ENCODE data around the gene TMA7.

The TMA7 gene

DNA sequence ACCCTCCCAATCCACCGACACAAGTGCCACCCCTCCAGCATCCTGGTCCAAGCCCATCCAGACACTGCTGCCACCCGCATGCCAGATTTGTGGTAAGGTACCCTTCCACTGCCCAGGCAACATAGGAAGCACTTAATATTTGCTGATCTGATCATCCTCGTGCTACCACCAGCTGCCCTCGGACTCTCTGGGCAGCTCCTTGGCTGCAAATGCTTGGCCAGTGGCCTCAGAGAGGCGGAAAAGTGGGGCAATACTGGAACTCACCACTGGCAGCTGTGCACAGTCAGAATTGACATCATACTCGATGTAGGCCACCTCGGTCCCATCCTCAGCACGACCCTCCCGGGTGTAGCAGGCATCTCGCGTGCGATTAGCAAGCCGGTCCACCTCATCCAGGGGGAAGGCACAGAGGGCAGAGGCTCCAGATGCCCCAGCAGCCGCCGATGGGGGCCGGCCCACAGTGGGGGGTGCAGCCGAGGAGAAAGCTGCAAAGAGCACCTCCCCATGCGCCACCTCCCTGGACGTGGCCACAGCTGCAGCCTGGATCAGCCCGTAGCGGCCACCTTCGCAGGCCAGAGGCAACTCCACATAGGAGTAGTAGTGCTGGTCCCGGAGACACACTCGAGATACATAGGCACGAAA is 16.7 kb upstream of the TMA7 start:
- no peak for DNase-seq (ENCODE audit: low spot score)

GRCh38 chr3:48423883-48424695 is 16.0 kb upstream of the TMA7 start:
- no peak for DNase-seq (ENCODE audit: low spot score)

DNA sequence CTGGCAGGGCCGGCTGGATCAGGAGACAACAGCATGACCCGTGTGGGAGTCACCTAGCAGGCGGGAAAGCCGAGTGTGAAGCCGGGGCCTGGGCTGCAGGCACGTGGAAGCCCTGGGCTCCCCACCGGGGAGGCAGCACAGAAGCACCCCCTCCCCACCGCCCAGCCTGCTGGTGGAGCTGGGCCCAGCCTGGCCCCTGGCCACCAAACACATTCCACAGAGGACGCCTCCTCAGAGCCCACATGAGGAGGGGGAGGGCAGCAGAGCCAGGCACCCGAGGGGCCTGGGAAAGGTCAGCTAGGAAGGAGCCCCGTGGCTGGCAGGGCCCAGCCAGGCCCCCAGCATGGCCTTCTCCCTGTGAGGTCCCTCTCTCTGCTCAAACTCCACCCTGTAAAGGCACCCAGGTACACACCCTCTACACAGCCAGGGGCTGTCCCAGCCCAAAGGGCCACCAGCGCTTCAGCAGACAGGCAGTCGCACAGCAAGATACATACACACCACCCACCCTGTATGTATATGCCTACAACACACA is 14.7 kb upstream of the TMA7 start:
- DNase-seq (ENCODE audit: low spot score), result no peak

DNA sequence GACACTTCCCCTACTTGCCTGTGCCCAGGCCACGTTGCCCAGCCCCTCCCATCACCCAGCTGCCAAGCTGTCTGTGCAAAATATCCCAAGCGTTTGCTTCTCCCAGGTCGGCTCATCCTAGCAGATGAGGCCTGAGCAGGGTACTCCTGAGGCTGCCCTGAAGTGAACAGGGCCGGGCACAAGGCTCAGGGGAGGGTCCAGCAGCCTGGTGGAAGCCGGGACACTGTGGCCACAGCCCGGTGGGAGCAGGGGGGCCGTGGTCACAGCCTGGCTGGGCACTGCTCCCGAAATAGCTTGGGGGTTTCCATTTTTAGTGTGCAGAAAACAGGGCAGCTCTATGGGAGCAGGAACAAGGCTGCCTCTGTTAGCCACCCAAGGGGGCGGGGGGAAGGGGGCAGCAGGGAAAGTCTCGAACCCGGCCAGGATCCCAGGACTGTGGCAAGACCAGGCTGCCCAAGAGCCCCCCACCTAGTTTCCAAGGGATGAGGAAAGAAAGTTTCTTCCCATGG is 13.6 kb upstream of the TMA7 start:
- no peak for DNase-seq (ENCODE audit: low spot score)

GRCh38 chr3:48426944-48427629 is 13.0 kb upstream of the TMA7 start:
- no peak for DNase-seq (ENCODE audit: low spot score)

DNA sequence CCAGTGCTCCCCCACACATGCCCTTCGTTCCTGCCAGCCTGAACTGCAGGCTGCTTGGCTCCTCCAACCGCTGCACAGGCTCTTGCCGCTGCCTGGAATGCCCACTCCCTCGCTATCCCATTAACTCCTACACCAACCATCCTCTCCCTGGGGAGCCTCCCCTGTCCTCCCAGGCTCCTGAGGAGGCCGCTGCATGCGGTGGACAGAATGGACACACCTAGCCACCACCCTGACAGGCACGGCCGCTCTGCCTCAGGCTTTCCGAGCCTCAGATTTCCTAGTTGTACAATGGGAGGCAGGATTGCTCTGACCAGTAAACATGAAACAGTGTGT is 12.5 kb upstream of the TMA7 start:
- no peak for DNase-seq (ENCODE audit: low spot score)

- DNase-seq (ENCODE audit: low spot score), result no peak
Observed at GRCh38 chr3:48428088-48428571, 11.9 kb upstream of the TMA7 start.

GRCh38 chr3:48428572-48429316 is 11.3 kb upstream of the TMA7 start:
- DNase-seq (ENCODE audit: low spot score), result peak; percentile 53

- DNase-seq (ENCODE audit: low spot score), result peak; percentile 76
Observed at GRCh38 chr3:48429317-48429959, 10.6 kb upstream of the TMA7 start.

GRCh38 chr3:48429960-48430707 is 9.9 kb upstream of the TMA7 start, which contains the start of gene PLXNB1:
Gene PLXNB1, minus strand, starts transcription at chr3:48430086. Its CDS starts 5,475 bp downstream, at chr3:48424611.
- DNase-seq (ENCODE audit: low spot score), result no peak

- DNase-seq (ENCODE audit: low spot score), result no peak
Observed at GRCh38 chr3:48430708-48431101, 9.4 kb upstream of the TMA7 start.

- no peak for DNase-seq (ENCODE audit: low spot score)
Observed at GRCh38 chr3:48431224-48432029, 8.6 kb upstream of the TMA7 start.

GRCh38 chr3:48432411-48433371 is 7.4 kb upstream of the TMA7 start:
- DNase-seq (ENCODE audit: low spot score), result no peak

- DNase-seq (ENCODE audit: low spot score), result peak; percentile 56
Observed at GRCh38 chr3:48433472-48434118, 6.5 kb upstream of the TMA7 start.

DNA sequence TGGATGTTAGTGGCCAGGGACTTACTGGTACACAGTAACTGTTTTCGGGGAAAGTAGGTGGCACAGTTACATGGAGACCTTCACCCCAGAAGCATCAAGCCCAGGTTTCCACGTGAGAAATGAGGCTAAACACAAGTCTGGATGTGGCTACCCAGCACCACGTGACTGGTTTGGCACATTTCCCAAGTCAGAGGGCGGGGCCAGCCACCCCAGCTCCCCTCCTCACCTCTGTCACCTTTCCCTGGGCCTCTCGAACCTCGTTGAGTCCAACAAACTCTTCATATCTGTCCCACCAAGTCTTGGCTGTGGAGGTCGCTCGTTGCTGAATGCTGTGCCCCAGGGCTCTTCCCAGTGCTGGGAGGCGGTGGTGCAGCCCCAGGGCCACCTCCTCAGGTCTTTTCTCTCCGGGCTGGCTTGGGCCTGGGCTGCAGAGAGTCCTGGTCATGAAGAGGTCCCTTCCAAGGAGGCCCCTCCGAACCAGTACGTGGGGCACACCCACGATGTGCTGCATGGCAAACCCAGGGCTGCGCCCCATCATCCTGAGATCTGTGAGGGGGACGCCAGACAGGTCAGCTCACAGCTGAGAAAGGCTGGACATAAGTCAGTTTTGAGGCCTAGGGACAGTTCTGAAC is 5.3 kb upstream of the TMA7 start:
- no peak for DNase-seq (ENCODE audit: low spot score)

- DNase-seq (ENCODE audit: low spot score), result no peak
Observed at GRCh38 chr3:48435223-48435595, 4.8 kb upstream of the TMA7 start.

GRCh38 chr3:48435774-48436476 is 4.1 kb upstream of the TMA7 start:
- peak; percentile 90 for DNase-seq (ENCODE audit: low spot score)
